HepG2 (cell line): ENCODE measurements around the gene LSM14B. TPM values are rescaled to one million over a fixed set of nuclear protein-coding genes. Genes with fewer than 3 reads are reported as not detected.

Source experiments
- ARNTL ChIP-seq: sonication (generic); formaldehyde crosslinking; IDR thresholded peaks from 2 replicates; pipeline ENCODE4 v1.4.0; 2020; ENCODE audit warnings: mild to moderate bottlenecking, missing genetic modification reagents
- ATF1 ChIP-seq: IDR thresholded peaks from 2 replicates; pipeline ENCODE4 v1.6.1; 2016; ENCODE audit warnings: mild to moderate bottlenecking, control low read depth
- BRD4 ChIP-seq: sonication (generic); formaldehyde crosslinking; IDR thresholded peaks from 2 replicates; pipeline ENCODE4 v1.4.0; 2020; ENCODE audit warnings: missing genetic modification reagents
- FOXO1 ChIP-seq: sonication (generic); formaldehyde crosslinking; IDR thresholded peaks from 2 replicates; pipeline ENCODE4 v1.4.0; 2020; ENCODE audit warnings: missing genetic modification reagents
- HMG20A ChIP-seq: IDR thresholded peaks from 2 replicates; pipeline ENCODE4 v1.6.1; 2016; ENCODE audit warnings: borderline replicate concordance
- ISX ChIP-seq: sonication (generic); formaldehyde crosslinking; conservative IDR thresholded peaks from 2 replicates; pipeline ENCODE4 v1.5.0; 2020; ENCODE audit warnings: missing genetic modification reagents
- MBD4 ChIP-seq: IDR thresholded peaks from 2 replicates; pipeline ENCODE4 v1.6.1; 2012; ENCODE audit warnings: low read length, inconsistent platforms, borderline replicate concordance
- NCOR1 ChIP-seq: fragments of 200-600 bp; sonication (generic); IDR thresholded peaks from 2 replicates; pipeline ENCODE4 v1.7.0; 2017; ENCODE audit warnings: antibody characterized with exemption, low read length, borderline replicate concordance
- NPAS2 ChIP-seq: sonication (generic); formaldehyde crosslinking; IDR thresholded peaks from 2 replicates; pipeline ENCODE4 v1.8.0; 2022; ENCODE audit warnings: mild to moderate bottlenecking, missing genetic modification reagents, borderline replicate concordance
- NR0B2 ChIP-seq: sonication (generic); formaldehyde crosslinking; IDR thresholded peaks from 2 replicates; pipeline ENCODE4 v1.4.0; 2020; ENCODE audit warnings: mild to moderate bottlenecking, missing genetic modification reagents
- NR3C1 ChIP-seq: sonication (generic); formaldehyde crosslinking; IDR thresholded peaks from 2 replicates; pipeline ENCODE4 v1.4.0; 2020; ENCODE audit warnings: missing genetic modification reagents
- POLR2G ChIP-seq: fragments of 200-400 bp; formaldehyde crosslinking; IDR thresholded peaks from 2 replicates; pipeline ENCODE4 v1.6.1; 2018; ENCODE audit warnings: mild to moderate bottlenecking, low read depth, low read length, moderate library complexity
- RAD51 ChIP-seq: fragments of 450-650 bp; IDR thresholded peaks from 2 replicates; pipeline ENCODE4 v1.6.1; 2016; ENCODE audit warnings: borderline replicate concordance
- RERE ChIP-seq: IDR thresholded peaks from 2 replicates; pipeline ENCODE4 v1.6.1; 2016; ENCODE audit warnings: low read depth, missing genetic modification reagents, missing compliant biosample characterization
- SIN3B ChIP-seq: fragments of 150-350 bp; IDR thresholded peaks from 2 replicates; pipeline ENCODE4 v1.6.1; 2014; ENCODE audit warnings: low read length
- SNRNP70 ChIP-seq: fragments of 200-400 bp; formaldehyde crosslinking; IDR thresholded peaks from 2 replicates; pipeline ENCODE4 v1.6.1; 2017; ENCODE audit warnings: mild to moderate bottlenecking, low read depth, low read length, moderate library complexity
- SP5 ChIP-seq: IDR thresholded peaks from 2 replicates; pipeline ENCODE4 v1.6.1; 2016; ENCODE audit warnings: low read depth, borderline replicate concordance
- SYNCRIP ChIP-seq: fragments of 200-400 bp; formaldehyde crosslinking; IDR thresholded peaks from 2 replicates; pipeline ENCODE4 v1.6.1; 2018; ENCODE audit warnings: mild to moderate bottlenecking, low read depth, low read length; ENCODE audit not compliant: insufficient read depth
- ZNF207 ChIP-seq: fragments of 450-650 bp; IDR thresholded peaks from 2 replicates; pipeline ENCODE4 v1.6.1; 2016; ENCODE audit warnings: antibody characterized with exemption, borderline replicate concordance
- ZNF275 ChIP-seq: sonication (generic); formaldehyde crosslinking; IDR thresholded peaks from 2 replicates; pipeline ENCODE4 v1.8.0; 2022; ENCODE audit warnings: missing genetic modification reagents, mild to moderate bottlenecking, inconsistent platforms, borderline replicate concordance
- ZNF414 ChIP-seq: sonication (generic); formaldehyde crosslinking; IDR thresholded peaks from 2 replicates; pipeline ENCODE4 v1.5.0; 2020; ENCODE audit warnings: missing genetic modification reagents
- ZNF484 ChIP-seq: sonication (generic); formaldehyde crosslinking; IDR thresholded peaks from 2 replicates; pipeline ENCODE4 v1.5.1; 2020; ENCODE audit warnings: mild to moderate bottlenecking, low read depth, missing genetic modification reagents, borderline replicate concordance
- ZNF577 ChIP-seq: sonication (generic); formaldehyde crosslinking; IDR thresholded peaks from 2 replicates; pipeline ENCODE4 v1.4.0; 2020; ENCODE audit warnings: mild to moderate bottlenecking, low read depth, missing genetic modification reagents, borderline replicate concordance
- ZNF879 ChIP-seq: sonication (generic); formaldehyde crosslinking; IDR thresholded peaks from 2 replicates; pipeline ENCODE4 v1.8.1; 2023; ENCODE audit warnings: missing genetic modification reagents
- polyA plus RNA-seq, 8 experiments: library from polyadenylated mRNA; depleted of rRNA in 3 of 8; stranded (reverse) in 7 of 8; unstranded in 1 of 8; fragments of >200 nt; fragmentation: Illumina TruSeq in 4 of 8; extraction: Trizol in 4 of 8; gene quantifications; 2 replicates each; pipeline versions ENCODE4 v1.2.1 to v1.2.3, GENCODE V29; 2011 to 2016; ENCODE audit warnings: low read depth in 4 of 8, missing spikeins in 1 of 8, mixed read lengths in 1 of 8; ENCODE audit not compliant: insufficient read depth in 1 of 8
- total RNA-seq, 5 experiments: library from RNA; depleted of rRNA; stranded (reverse); fragments of >200 nt; fragmentation: Illumina TruSeq; extraction: Trizol; gene quantifications; 2 replicates each; pipeline ENCODE4 v1.2.3, GENCODE V29; 2016; ENCODE audit warnings: low read depth in 1 of 5

The LSM14B gene
- total and polyA plus RNA-seq, 2 of the 13 experiments (the other 11 are each of a cell fraction or from before 2014, with no cell fraction given), result 43.3 to 79.2 TPM

- TF ChIP-seq NR0B2 (CRISPR knock-in tag) (peak; percentile 86; the same call in 1 of the 2 replicates), ISX (no peak), SNRNP70 (no peak), ZNF275 (no peak), BRD4 (0 out of 2 replicates have a peak, but pooled peaks have one; percentile 30), POLR2G (no peak), ZNF577 (CRISPR knock-in tag) (no peak), ARNTL (peak; percentile 80), NCOR1 (peak; percentile 94), ZNF414 (CRISPR knock-in tag) (no peak), SIN3B (no peak; the same call in 1 of the 2 replicates), ATF1 (CRISPR knock-in tag) (no peak), RAD51 (no peak; the same call in 1 of the 2 replicates), MBD4 (no peak), RERE (no peak), ZNF879 (CRISPR knock-in tag) (no peak), NR3C1 (no peak), SP5 (CRISPR knock-in tag) (no peak; the same call in 1 of the 2 replicates), SYNCRIP (no peak), NPAS2 (no peak), ZNF484 (CRISPR knock-in tag) (no peak), ZNF207 (no peak), HMG20A (CRISPR knock-in tag) (peak; percentile 43; the same call in 1 of the 2 replicates), FOXO1 (CRISPR knock-in tag) (peak; percentile 44)
Measured at GRCh38 chr20:62146019-62146755, 23.9 kb downstream of the LSM14B start (continued).
